Upper lobe of right lung (tissue), 1 donor: Measurements from ENCODE around the gene RPE. TPM values are rescaled to one million over a fixed set of nuclear protein-coding genes. Genes with fewer than 3 reads are reported as not detected.

Source experiments
- ATAC-seq: fragments of 200-7000 bp; cut with Tn5 transposase; one replicate; pipeline ENCODE4 v1.9.1; 2020; ENCODE audit warnings: mild to moderate bottlenecking, moderate library complexity
- DNase-seq: peaks from one replicate; pipeline ENCODE4 v3.0.0-alpha.2; 2020
- H3K27ac ChIP-seq: fragments of 200-600 bp; one replicate; pipeline ENCODE4 v1.8.0; 2022
- H3K27me3 ChIP-seq: fragments of 200-600 bp; one replicate; pipeline ENCODE4 v1.8.0; 2022; ENCODE audit warnings: mild to moderate bottlenecking
- H3K36me3 ChIP-seq: fragments of 200-600 bp; one replicate; pipeline ENCODE4 v1.8.0; 2022
- H3K4me1 ChIP-seq: fragments of 200-600 bp; one replicate; pipeline ENCODE4 v1.8.0; 2022
- H3K4me3 ChIP-seq: fragments of 200-600 bp; one replicate; pipeline ENCODE4 v1.8.0; 2022; ENCODE audit warnings: mild to moderate bottlenecking
- H3K9me3 ChIP-seq: fragments of 200-600 bp; one replicate; pipeline ENCODE4 v1.8.0; 2022
- CTCF ChIP-seq: fragments of 200-600 bp; IDR thresholded peaks from one replicate; pipeline ENCODE4 v1.8.0; 2022; ENCODE audit warnings: antibody characterized with exemption
- intact Hi-C: fragments of 100-400 bp; cut with DNase I; formaldehyde crosslinking; loops from one replicate; pipeline ENCODE4 v1.11.0; 2022
- total RNA-seq: library from RNA; stranded (reverse); fragmentation: NEBNext Ultra II Directional; extraction: Animal tissue kit (Norgen Biotek cat#: 25700); gene quantifications from one replicate; pipeline ENCODE4 v1.2.1, GENCODE V29; 2021
- donor health status: DM: no; HTN: yes; CAD: no; lungs with severe emphysema.

RPE gene
- total RNA-seq, 1 donor from 2014 or later = 47.7 TPM

- H3K4me1 ChIP-seq = no peaks in the 10 kb centered on the region
- H3K36me3 ChIP-seq = peaks cover 91% of the 10 kb centered on the region
- TF ChIP-seq CTCF = no peak
- no peaks in the 10 kb centered on the region for H3K27me3 ChIP-seq
- DNase-seq (no peak), ATAC-seq (no peak)
- intact Hi-C loops = no loop called here
- H3K4me3 ChIP-seq = no peak overlapping the region
- H3K27ac ChIP-seq = no peak overlapping the region
- H3K9me3 ChIP-seq = no peaks in the 10 kb centered on the region
Measured at GRCh38 chr2:210022824-210023223, 20.4 kb downstream of the RPE start.

- no peaks in the 10 kb centered on the region for H3K27me3 ChIP-seq
- H3K4me3 ChIP-seq = no peak overlapping the region
- ATAC-seq = no peak
- H3K9me3 ChIP-seq = no peaks in the 10 kb centered on the region
- DNase-seq = no peak
- peaks cover 71% of the 10 kb centered on the region for H3K36me3 ChIP-seq
- no peak overlapping the region for H3K27ac ChIP-seq
- intact Hi-C loops = no loop called here
- no peaks in the 10 kb centered on the region for H3K4me1 ChIP-seq
- no peak for TF ChIP-seq CTCF
Measured at GRCh38 chr2:210027608-210028007, 25.2 kb downstream of the RPE start.

GRCh38 chr2:210028178-210028577 is 25.7 kb downstream of the RPE start:
- no peaks in the 10 kb centered on the region for H3K4me1 ChIP-seq
- peaks cover 65% of the 10 kb centered on the region for H3K36me3 ChIP-seq
- DNase-seq = no peak
- no peaks in the 10 kb centered on the region for H3K27me3 ChIP-seq
- no peak overlapping the region for H3K27ac ChIP-seq
- intact Hi-C loops = no loop called here
- no peak for TF ChIP-seq CTCF
- H3K9me3 ChIP-seq = no peaks in the 10 kb centered on the region
- no peak overlapping the region for H3K4me3 ChIP-seq
- ATAC-seq = no peak

GRCh38 chr2:210034087-210034683 is 31.7 kb downstream of the RPE start:
- intact Hi-C loops = no loop called here

GRCh38 chr2:210035679-210036078 is 33.2 kb downstream of the RPE start:
- H3K27me3 ChIP-seq = no peaks in the 10 kb centered on the region
- no peak overlapping the region for H3K27ac ChIP-seq
- intact Hi-C loops = no loop called here
- no peak overlapping the region for H3K4me3 ChIP-seq
- TF ChIP-seq CTCF = no peak
- H3K4me1 ChIP-seq = no peaks in the 10 kb centered on the region
- DNase-seq (no peak), ATAC-seq (no peak)
- H3K9me3 ChIP-seq = no peaks in the 10 kb centered on the region
- H3K36me3 ChIP-seq = peaks cover 18% of the 10 kb centered on the region

More at GRCh38 chr2:210034087-210034683, 31.7 kb downstream of the RPE start:
- ATAC-seq (no peak), DNase-seq (no peak)
- TF ChIP-seq CTCF = no peak
- no peaks in the 10 kb centered on the region for H3K9me3 ChIP-seq
- H3K4me3 ChIP-seq = no peak overlapping the region
- peaks cover 16% of the 10 kb centered on the region for H3K36me3 ChIP-seq
- H3K27me3 ChIP-seq = no peaks in the 10 kb centered on the region
- H3K27ac ChIP-seq = no peak overlapping the region
- no peaks in the 10 kb centered on the region for H3K4me1 ChIP-seq

- H3K36me3 ChIP-seq = peaks cover 18% of the 10 kb centered on the region
- no peak overlapping the region for H3K27ac ChIP-seq
- H3K4me3 ChIP-seq = no peak overlapping the region
- no peaks in the 10 kb centered on the region for H3K4me1 ChIP-seq
- no peak for DNase-seq
- H3K9me3 ChIP-seq = no peaks in the 10 kb centered on the region
- ATAC-seq = no peak
- no peaks in the 10 kb centered on the region for H3K27me3 ChIP-seq
- intact Hi-C loops = no loop called here
- no peak for TF ChIP-seq CTCF
Measured at GRCh38 chr2:210038078-210038477, 35.6 kb downstream of the RPE start.
